ENCODE data around the gene PRKG1. TPM values are rescaled to one million over a fixed set of nuclear protein-coding genes. Genes with fewer than 3 reads are reported as not detected.

Gene PRKG1
- total and polyA plus RNA-seq, 2 experiments from 2014 or later = 18.2 to 21.1 TPM

- TF ChIP-seq ZNF462 (CRISPR knock-in tag; IDR thresholded peaks at IDR 0.05) (no peak), ZNF114 (CRISPR knock-in tag; IDR thresholded peaks at IDR 0.05) (no peak), EZH2phosphoT487 (IDR thresholded peaks at IDR 0.05; ENCODE audit: unreplicated experiment) (no peak), JUNB (IDR thresholded peaks at IDR 0.05; ENCODE audit: unreplicated experiment) (no peak), REST (IDR thresholded peaks at IDR 0.05; ENCODE audit: unreplicated experiment) (no peak), POLR2AphosphoS5 (IDR thresholded peaks at IDR 0.05; ENCODE audit: low read depth) (no peak)
These were observed 747.5 kb downstream of the PRKG1 start (continued) for GRCh38 chr10:51821745-51822144.

All from GM23338 (cell line).